ENCODE data around the gene FAIM2. TPM values are rescaled to one million over a fixed set of nuclear protein-coding genes. Genes with fewer than 3 reads are reported as not detected.
"Not testable (repeated sequence)": the region's sequence is repeated elsewhere in the genome, so short reads cannot be mapped to it uniquely, and the experiment has no call there.

Gene FAIM2
- total RNA-seq, 1 experiment from 2014 or later: not detected

DNA sequence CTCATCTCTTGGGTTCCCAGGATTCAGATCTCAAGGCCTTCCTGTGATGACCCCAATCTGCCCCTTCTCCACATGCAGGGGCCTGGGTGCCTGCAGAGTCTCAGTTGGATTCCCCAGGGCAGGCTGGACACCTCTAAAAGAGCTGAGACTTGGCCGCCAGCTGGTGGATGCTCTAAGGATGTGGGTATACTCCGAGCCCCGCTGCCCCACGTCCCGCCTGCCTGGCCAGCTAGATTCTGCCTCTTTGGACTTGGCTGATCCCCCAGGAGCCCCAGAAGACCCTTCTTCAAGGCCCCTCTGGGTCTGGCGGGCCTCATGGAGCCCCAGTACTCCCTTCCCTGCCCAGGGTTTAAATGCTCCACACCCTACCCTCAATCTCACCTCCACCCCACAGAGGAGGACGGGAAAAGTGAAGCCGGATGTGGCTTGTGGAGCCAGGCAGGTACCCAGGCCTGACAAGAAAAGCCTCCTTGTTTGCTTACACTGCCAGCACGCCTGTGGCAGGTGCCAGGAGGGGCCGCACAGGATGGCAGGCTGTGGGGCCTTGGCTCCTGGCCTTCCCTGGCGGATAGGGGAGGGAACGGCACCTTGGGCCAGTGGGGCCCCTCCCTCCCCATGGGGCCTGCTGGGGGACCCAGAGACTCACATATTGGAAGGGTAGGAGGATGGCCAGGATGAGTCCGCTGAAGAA lies 15.1 kb downstream of the FAIM2 start:
- H3K4me3 ChIP-seq (ENCODE audit: insufficient read depth, low read depth, low read length): no peak overlapping the region
- H3K36me3 ChIP-seq (replicated peaks; ENCODE audit: control insufficient read depth, insufficient read depth, low read length): no peaks in the 10 kb centered on the region
- no peaks in the 10 kb centered on the region for H3K27me3 ChIP-seq (ENCODE audit: control insufficient read depth, insufficient read depth, low read length)
- DNase-seq: no peak

DNA sequence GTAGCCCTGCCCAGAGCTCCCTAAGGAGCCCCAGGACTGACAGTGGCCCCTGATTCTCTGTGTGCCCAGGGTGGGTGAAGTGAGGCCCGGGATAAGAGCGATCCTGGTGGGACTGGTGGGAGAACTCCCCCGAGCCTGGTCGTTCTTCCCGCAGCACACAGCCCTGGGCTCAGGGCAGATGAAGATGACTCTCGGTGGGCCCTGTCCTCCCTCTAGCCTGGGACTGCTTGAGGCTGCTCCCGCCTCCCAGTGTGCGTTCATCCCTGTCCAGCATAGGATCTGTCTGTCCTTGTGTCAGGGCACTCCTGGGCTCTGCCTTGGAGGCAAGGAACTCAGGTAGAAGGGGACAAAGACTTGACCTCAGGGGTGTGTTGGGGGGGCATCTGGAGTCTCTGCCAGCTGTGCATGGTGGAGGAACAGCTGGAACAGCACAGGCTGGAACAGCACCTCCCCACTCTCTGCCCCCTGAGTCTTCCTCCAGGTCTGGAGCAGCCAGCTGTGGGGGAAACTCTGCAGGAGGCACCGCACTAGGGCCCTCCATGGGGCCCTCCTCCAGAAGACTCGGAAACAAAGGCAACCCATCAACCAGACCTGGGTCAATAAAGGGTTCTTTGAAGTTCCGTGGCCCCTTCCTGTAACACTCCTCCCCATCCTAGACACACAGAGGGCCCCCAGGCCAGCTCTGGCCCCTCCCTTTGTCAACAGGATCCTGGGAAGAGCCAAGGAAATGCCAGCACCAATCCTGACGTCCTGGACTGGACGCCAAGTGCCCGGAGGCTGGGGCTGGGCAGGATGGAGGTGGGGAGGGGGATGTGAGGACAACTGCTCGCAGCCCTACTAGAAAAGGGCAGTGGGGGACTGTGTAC lies 15.9 kb downstream of the FAIM2 start:
- no peaks in the 10 kb centered on the region for H3K27me3 ChIP-seq (ENCODE audit: control insufficient read depth, insufficient read depth, low read length)
- no peak for DNase-seq
- no peak overlapping the region for H3K4me3 ChIP-seq (ENCODE audit: insufficient read depth, low read depth, low read length)

DNA sequence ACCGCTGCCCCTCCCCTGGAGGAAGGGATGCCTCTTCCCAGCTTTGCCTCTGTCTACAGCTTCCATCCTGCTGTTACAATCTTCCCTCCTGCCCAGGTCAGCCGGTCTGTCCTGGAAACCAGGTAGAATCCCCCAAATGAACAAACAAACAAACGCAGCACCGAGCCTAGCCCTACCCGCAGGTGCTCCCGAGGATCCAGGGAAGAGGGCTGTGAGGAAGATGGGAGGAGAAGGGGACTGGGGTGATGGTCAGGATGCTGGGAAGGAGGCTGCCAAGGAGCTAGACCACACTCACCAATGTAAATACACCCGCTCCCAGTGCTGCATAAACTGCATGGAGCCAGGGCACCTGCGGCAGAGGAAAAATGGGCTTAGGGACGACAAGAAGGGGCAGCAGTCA lies 16.6 kb downstream of the FAIM2 start:
- no peaks in the 10 kb centered on the region for H3K27me3 ChIP-seq (ENCODE audit: control insufficient read depth, insufficient read depth, low read length)
- no peak for DNase-seq
- H3K4me3 ChIP-seq (ENCODE audit: insufficient read depth, low read depth, low read length): no peak overlapping the region
- no peaks in the 10 kb centered on the region for H3K36me3 ChIP-seq (replicated peaks; ENCODE audit: control insufficient read depth, insufficient read depth, low read length)

More for the DNA sequence above, 15.9 kb downstream of the FAIM2 start:
- H3K36me3 ChIP-seq (replicated peaks; ENCODE audit: control insufficient read depth, insufficient read depth, low read length): no peaks in the 10 kb centered on the region

DNA sequence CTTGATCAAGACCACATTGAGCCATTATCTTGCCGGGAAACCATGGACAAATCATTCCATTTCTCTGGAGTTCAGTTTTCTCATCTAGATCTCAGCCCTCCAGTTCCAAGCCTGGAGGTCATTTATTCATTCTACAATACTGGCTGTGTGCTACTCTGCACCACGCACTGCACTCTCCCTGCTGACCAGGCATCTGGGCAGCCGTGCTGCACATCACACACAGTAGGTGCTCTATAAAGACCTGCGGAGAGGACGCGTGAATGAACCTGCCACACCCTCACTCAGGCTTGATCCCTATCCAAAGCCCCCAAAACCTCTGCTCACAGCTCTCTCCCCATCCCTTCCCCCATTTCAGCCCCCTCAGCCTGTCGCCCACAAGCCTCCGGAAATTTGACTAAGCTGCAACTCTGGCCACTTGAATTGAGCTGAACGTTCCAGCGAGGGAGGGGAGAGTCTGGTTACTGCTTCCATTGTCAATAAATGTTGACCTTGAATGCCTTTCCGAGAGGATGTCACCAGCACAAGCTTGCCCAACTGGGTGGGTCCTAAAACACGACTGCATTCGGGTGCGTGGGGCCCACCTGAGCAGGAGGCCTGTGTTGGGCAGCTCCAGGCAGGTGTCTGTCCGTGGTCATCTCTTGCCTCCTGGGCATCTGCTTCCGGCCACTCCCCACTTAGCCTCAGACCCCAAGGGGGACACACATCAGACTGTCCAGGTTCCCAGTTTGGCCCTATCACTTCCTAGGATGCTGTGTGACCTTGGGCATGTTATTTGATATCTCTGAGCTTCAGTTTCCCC lies 17.8 kb downstream of the FAIM2 start:
- no peak for DNase-seq
- H3K36me3 ChIP-seq (replicated peaks; ENCODE audit: control insufficient read depth, insufficient read depth, low read length): no peaks in the 10 kb centered on the region
- H3K27me3 ChIP-seq (ENCODE audit: control insufficient read depth, insufficient read depth, low read length): no peaks in the 10 kb centered on the region
- no peak overlapping the region for H3K4me3 ChIP-seq (ENCODE audit: insufficient read depth, low read depth, low read length)

DNA sequence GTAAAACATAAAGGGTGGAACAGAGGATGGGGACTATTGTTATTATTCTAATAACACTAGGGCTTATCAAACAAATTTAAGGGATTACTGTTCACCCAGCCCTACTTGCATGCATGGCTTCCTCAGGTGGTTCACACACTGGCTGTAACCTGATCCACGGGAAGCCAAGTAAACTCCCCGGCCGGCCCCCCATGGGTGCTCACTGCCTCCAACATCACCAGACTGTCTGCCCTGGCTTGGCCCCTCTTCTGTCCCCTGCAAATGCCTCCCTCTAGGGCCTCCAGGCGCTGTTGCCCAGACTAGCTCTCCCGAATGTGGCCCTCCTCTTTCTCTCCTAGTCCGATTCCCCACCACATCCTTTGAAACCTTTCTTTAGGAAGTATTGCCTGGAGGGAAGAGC lies 18.6 kb downstream of the FAIM2 start:
- no peaks in the 10 kb centered on the region for H3K27me3 ChIP-seq (ENCODE audit: control insufficient read depth, insufficient read depth, low read length)
- H3K36me3 ChIP-seq (replicated peaks; ENCODE audit: control insufficient read depth, insufficient read depth, low read length): no peaks in the 10 kb centered on the region
- no peak overlapping the region for H3K4me3 ChIP-seq (ENCODE audit: insufficient read depth, low read depth, low read length)
- no peak for DNase-seq

DNA sequence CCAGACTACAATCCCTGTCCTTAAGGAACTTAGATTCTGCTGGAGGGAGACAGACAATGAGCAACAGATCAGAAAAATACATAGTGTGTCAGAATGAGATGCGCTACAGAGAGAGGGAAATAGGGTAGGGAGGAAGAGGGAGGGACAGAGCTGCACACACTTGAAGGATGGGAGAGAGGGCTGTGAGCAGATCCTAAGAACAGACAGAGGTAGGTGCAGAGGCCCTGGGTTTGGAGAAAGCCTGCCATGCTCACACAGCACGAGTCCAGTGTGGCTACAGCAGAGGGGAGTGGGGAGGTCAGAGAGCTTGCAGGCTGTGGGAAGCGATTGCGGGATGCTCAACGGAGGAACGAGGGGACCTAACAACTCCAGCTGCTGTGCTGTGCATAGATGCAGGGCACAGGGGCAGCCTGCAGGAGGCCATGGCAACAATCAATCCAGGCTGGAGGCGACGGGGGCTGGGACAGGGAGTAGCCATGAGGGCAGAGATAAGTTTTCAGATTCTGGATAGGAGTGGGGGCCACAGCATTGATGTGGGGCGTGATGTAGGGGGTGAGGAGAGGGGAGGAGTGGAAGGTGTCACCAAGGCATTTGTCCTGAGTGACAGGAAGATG lies 20.7 kb downstream of the FAIM2 start:
- no peak overlapping the region for H3K4me3 ChIP-seq (ENCODE audit: insufficient read depth, low read depth, low read length)
- H3K36me3 ChIP-seq (replicated peaks; ENCODE audit: control insufficient read depth, insufficient read depth, low read length): no peaks in the 10 kb centered on the region
- H3K27me3 ChIP-seq (ENCODE audit: control insufficient read depth, insufficient read depth, low read length): no peaks in the 10 kb centered on the region
- peak; percentile 75 for DNase-seq

DNA sequence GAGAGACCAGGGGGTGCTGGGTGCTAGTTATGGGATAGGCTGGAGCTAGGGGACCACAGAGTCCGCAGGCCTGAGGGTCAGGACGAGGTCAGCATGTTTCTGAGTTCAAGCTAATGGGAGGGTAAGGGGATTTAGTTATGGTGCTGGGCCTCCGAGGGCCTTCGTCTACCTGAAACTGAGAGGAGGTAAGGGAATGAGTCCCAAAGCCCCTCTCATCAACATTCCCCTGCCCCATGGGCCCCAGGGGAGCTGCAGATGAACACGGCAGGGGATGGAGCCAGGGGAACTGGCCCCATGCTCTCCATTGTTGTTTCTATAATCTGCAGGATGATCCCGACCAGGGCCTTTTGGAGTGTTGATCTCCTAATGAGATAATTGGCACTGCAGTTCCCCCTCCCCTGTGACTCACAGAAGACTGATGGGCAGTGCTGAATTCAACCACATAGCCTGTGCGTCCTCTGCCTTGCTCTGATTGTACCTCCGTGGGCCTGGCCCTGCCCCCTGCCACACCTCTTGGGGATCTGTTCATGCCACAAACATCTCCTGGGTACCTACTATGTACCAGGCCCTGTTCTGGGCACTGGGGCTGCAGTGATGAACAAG lies 21.4 kb downstream of the FAIM2 start:
- Histone ChIP-seq H3K27me3 (ENCODE audit: control insufficient read depth, insufficient read depth, low read length) (no peaks in the 10 kb centered on the region), H3K4me3 (ENCODE audit: insufficient read depth, low read depth, low read length) (no peak overlapping the region), H3K36me3 (replicated peaks; ENCODE audit: control insufficient read depth, insufficient read depth, low read length) (no peaks in the 10 kb centered on the region)
- no peak for DNase-seq

DNA sequence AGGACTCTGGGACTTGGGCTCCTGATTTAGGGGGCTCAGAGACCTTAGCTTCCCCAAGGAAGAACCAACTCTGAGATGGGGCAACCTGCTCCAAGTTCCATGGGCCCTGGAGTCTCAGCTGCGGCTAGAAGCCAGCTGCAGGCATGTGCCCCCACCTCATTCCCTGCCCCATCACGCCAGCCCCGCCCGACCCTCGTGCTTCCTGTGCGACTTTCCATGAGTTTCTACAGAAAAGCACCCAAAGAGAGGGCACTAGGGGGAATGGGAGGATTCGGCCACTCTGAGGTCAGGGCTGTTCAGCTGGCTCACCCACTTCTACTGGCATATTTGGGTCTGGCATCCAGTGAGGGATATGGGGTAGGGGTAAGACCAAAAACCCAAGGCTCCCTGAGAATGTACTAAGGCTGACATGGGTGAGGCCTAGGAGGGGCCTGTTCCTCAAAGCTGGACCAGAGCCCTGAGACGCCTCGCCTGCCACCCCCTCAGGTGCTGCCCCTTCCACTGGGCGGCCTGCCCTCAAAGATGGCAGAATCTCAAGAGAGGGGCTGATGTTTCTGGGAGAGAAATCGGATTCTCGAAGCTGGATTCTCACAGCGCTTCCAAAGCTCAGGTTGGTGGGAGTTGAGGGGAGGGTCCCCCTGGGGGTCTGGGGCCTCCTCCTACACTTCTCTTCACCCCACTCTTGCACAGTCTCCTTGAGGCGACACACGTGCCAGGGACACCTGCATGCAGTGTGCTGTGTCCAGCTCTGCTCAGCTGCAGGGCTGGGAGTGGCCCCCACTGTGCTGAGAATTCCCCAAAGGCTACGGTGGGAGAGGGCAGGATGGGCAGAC lies 22.1 kb downstream of the FAIM2 start:
- Histone ChIP-seq H3K36me3 (replicated peaks; ENCODE audit: control insufficient read depth, insufficient read depth, low read length) (no peaks in the 10 kb centered on the region), H3K27me3 (ENCODE audit: control insufficient read depth, insufficient read depth, low read length) (no peaks in the 10 kb centered on the region), H3K4me3 (ENCODE audit: insufficient read depth, low read depth, low read length) (no peak overlapping the region)
- DNase-seq: no peak

DNA sequence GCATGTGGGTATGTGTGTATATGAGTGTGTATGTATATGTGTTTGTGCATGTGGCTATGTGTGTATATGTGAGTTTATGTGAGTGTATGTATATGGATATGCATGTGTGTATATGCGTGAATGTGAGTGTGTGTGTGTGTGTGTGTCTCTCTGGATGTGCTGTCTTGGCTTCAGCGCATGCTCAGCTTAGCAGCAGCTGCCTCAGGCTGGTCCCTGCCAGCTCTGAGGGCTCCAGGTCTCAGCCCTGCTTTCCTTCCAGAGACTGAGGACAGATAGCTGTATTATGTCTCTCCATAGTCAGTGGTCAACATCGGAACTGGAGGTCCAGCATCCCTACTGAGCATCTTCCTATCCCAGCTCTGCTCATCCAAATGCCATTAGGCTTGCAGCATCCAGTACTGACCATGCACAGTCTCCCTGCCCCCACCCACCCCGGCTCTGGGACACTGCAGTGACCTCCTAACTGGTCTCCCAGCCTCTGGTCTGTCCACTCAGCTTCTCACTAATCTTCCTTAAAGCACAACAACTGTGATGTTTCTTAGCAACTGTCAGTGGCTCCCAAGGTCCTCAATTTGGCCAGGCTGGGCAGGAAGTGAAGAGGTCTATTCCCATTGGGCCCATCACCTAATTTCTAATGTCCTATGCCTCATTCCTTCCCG lies 22.8 kb downstream of the FAIM2 start:
- no peak for DNase-seq
- no peaks in the 10 kb centered on the region for H3K36me3 ChIP-seq (replicated peaks; ENCODE audit: control insufficient read depth, insufficient read depth, low read length)
- H3K27me3 ChIP-seq (ENCODE audit: control insufficient read depth, insufficient read depth, low read length): no peaks in the 10 kb centered on the region
- H3K4me3 ChIP-seq (ENCODE audit: insufficient read depth, low read depth, low read length): no peak overlapping the region

DNA sequence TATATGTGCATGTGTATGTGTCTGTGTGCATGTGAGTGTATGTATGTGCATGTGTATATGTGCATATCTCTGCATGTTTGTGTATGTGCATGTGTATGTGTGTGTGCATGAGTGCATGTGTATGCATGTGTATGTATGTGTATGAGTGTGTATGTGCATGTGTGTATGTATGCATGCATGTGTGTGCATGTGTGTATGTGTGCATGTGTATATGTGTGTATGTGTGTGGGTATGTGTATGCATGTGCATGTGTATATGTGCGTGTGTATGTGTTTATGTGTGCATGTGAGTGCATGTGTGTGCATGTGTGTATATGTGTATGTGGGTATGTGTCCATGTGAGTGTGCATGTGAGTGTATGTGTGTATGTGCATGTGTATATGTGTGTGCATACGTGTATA lies 24.6 kb downstream of the FAIM2 start:
- H3K36me3 ChIP-seq (replicated peaks; ENCODE audit: control insufficient read depth, insufficient read depth, low read length); DNase-seq; H3K4me3 ChIP-seq (ENCODE audit: insufficient read depth, low read depth, low read length); H3K27me3 ChIP-seq (ENCODE audit: control insufficient read depth, insufficient read depth, low read length): not testable (repeated sequence)

DNA sequence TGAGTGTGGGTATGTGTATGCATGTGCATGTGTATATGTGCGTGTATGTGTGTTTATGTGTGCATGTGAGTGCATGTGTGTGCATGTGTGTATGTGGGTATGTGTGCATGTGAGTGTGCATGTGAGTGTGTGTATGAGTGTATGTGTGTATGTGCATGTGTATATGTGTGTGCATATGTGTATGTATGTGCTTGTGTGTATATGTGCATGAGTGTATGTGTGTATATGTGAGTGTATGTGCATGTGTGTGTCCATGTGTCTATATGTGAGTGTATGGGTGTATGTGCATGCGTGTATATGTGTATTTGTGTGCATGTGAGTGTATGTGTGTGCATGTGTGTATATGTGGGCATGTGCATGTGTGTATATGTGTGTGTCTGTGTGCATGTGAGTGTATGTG lies 25.7 kb downstream of the FAIM2 start:
- H3K36me3 ChIP-seq (replicated peaks; ENCODE audit: control insufficient read depth, insufficient read depth, low read length): no peaks in the 10 kb centered on the region
- H3K4me3 ChIP-seq (ENCODE audit: insufficient read depth, low read depth, low read length): no peak overlapping the region
- DNase-seq: no peak
- no peaks in the 10 kb centered on the region for H3K27me3 ChIP-seq (ENCODE audit: control insufficient read depth, insufficient read depth, low read length)

DNA sequence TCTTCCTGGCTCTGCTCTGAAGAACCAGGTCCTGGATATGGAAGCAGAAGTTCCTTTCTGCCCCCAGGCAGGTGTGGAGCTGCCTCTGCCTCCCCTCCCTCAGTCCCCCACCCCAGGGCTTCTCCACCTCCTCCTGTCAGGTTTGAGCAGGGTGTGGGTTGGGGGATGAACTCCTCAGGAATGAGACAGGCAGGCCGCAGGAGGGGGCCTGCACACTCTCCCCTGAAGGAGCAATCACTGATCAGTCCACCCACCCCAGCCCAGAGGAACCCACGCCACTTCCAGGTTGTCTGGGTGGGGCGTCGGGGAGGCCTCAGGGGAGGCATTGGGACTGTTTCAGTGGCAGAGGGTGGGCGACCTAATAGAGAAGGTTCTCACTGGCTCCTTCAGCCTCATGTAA lies 26.6 kb downstream of the FAIM2 start:
- Histone ChIP-seq H3K4me3 (ENCODE audit: insufficient read depth, low read depth, low read length) (no peak overlapping the region), H3K36me3 (replicated peaks; ENCODE audit: control insufficient read depth, insufficient read depth, low read length) (no peaks in the 10 kb centered on the region)

DNA sequence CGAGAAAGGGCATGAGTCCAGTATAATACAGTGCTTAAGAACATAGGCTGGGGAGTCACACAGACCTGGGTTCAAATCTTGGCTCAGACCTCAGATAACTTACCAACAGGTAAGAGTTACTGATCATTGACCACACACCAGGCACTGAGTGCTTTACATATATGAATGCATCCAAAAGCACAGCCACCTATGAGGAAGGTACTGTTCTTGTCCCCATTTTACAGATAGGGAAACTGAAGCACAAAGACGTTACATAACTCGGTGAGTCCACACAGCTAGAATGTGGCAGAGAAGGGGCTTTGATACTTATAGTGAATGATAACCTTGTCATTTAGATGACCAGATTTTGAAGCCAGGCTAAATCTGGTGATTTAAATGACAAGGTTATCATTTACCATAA lies 27.6 kb downstream of the FAIM2 start:
- Histone ChIP-seq H3K36me3 (replicated peaks; ENCODE audit: control insufficient read depth, insufficient read depth, low read length) (no peaks in the 10 kb centered on the region), H3K27me3 (ENCODE audit: control insufficient read depth, insufficient read depth, low read length) (no peaks in the 10 kb centered on the region), H3K4me3 (ENCODE audit: insufficient read depth, low read depth, low read length) (no peak overlapping the region)
- DNase-seq: no peak

More for the DNA sequence above, 26.6 kb downstream of the FAIM2 start:
- DNase-seq: no peak
- no peaks in the 10 kb centered on the region for H3K27me3 ChIP-seq (ENCODE audit: control insufficient read depth, insufficient read depth, low read length)
